HL-60 (cell line): ENCODE results near the gene CIC.

ENCODE experiments used
- DNase-seq, 2 experiments: peaks; one replicate each; pipeline ENCODE4 v3.0.0-alpha.2; 2010 to 2020; ENCODE audit warnings: low read depth in 1 of 2, low spot score in 1 of 2
- H3K27ac ChIP-seq: fragments of 250-450 bp; sonication (Bioruptor Pico); replicated peaks from 2 replicates; pipeline ENCODE4 v1.5.1; 2020; ENCODE audit warnings: mild to moderate bottlenecking, moderate library complexity
- H3K27me3 ChIP-seq: fragments of 250-450 bp; sonication (Bioruptor Pico); 2 replicates; pipeline ENCODE4 v1.5.1; 2021; ENCODE audit warnings: mild to moderate bottlenecking, moderate library complexity; ENCODE audit not compliant: insufficient read depth, poor library complexity, severe bottlenecking
- H3K4me3 ChIP-seq: replicated peaks from 2 replicates; pipeline ENCODE4 v1.5.1; 2011; ENCODE audit warnings: mild to moderate bottlenecking, control low read depth, low read length; ENCODE audit not compliant: insufficient read depth
- GABPA ChIP-seq: IDR thresholded peaks from 2 replicates; pipeline ENCODE4 v1.6.1; 2012; ENCODE audit warnings: low read depth
- POLR2AphosphoS5 ChIP-seq: IDR thresholded peaks from 2 replicates; pipeline ENCODE4 v1.6.1; 2012; ENCODE audit warnings: low read depth
- SPI1 ChIP-seq: IDR thresholded peaks from 2 replicates; pipeline ENCODE4 v1.6.1; 2012; ENCODE audit warnings: low read depth, mild to moderate bottlenecking, borderline replicate concordance
- TF ChIP-seq, protein P1 (sequence below): IDR thresholded peaks from one replicate; pipeline ENCODE4 v1.5.1; 2011; ENCODE audit warnings: low read length, control low read depth, inconsistent platforms; ENCODE audit not compliant: insufficient read depth
- TF ChIP-seq, protein P2 (sequence below): IDR thresholded peaks from 2 replicates; pipeline ENCODE4 v1.6.1; 2012; ENCODE audit warnings: low read depth; ENCODE audit not compliant: insufficient replicate concordance

Gene CIC

DNA sequence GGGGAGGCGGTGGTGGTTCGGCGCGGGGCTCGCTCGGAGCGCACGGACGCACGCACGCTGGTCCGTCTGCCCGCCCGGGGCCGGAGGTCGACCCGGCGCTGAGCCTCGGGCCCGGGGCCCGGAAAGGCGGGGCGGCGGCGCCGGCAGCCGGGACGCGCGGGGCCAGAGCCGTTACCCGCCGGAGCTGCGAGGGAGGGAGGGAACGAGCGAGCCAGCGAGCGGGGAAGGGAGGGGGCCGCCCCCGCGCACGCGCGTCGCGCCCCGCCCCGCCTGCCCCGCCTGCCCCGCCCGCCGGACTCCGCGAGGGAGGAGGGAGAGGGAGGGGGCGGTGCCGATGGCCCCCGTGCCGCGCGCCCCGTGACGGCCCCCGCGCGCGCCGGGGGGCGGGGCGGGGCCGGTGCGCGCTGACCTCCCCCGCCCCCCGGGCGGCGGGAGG lies 15.0 kb downstream of the CIC start:
- DNase-seq, result peak in 1 of 2 experiments; percentile 64
- Histone ChIP-seq H3K4me3 (no peak overlapping the region; the same call in 1 of the 2 replicates), H3K27ac (no peak overlapping the region), H3K27me3 (no peaks in the 10 kb centered on the region)
- no peak for TF ChIP-seq GABPA

DNA sequence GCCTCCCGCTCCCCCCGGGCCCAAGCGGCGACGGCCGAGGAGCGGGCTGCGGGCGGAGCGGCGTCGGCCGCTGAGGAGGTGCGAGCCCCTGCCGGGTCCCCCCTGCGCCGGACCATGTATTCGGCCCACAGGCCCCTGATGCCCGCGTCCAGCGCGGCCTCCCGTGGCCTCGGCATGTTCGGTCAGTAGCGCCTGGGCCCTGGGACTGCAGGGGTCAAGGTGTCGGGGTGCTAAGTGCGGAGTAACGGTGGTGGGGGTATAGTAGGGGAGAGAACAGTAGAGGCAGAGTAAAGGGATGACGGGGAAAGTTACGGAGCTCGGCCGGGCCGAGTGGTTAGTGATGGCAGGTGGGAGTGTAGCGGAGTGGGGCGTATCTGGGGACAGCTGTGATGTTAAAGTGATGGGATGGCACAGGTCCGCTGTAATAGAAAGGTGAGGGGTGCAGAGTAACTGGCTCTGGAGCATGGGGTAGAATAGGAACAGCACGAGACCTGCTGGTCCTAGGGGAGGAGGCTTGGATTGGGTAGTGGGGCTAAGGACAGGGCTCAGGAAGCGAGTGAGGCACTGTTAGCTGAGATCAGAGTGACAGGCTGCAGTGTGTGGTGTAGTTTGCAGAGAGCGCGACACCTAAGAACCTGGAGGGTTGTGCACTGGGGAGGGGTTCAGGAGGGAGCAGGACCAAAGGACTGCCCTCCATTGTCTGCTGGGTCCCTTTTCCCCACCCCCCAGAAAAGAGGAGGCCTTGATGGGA lies 15.7 kb downstream of the CIC start:
- no peaks in the 10 kb centered on the region for H3K27me3 ChIP-seq
- no peak overlapping the region for H3K27ac ChIP-seq
- H3K4me3 ChIP-seq, result peak overlapping the region; percentile 53
- peak in 1 of 2 experiments; percentile 4 for DNase-seq
- TF ChIP-seq POLR2AphosphoS5 (no peak), GABPA (no peak)

DNA sequence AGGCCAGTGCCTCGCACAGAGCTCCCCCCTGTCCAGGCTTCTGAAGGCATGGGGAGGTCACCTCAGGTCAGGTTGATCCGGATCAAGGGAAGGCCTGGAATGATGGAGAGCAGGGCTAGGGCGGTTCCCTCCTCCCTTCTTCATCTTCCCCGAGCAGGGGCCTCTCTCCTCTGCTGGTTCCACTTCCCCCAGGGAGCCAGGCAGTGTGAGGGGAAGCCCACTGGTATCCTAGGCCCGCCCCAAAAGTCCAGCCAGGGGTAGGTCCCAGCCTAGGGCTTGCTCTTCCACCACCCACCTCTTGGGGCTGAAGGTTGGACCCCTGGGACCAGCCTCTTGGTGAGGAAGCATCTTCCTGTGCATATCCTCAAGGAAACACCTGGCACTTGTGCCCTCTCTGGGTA lies 16.5 kb downstream of the CIC start:
- TF ChIP-seq, protein P1, sequence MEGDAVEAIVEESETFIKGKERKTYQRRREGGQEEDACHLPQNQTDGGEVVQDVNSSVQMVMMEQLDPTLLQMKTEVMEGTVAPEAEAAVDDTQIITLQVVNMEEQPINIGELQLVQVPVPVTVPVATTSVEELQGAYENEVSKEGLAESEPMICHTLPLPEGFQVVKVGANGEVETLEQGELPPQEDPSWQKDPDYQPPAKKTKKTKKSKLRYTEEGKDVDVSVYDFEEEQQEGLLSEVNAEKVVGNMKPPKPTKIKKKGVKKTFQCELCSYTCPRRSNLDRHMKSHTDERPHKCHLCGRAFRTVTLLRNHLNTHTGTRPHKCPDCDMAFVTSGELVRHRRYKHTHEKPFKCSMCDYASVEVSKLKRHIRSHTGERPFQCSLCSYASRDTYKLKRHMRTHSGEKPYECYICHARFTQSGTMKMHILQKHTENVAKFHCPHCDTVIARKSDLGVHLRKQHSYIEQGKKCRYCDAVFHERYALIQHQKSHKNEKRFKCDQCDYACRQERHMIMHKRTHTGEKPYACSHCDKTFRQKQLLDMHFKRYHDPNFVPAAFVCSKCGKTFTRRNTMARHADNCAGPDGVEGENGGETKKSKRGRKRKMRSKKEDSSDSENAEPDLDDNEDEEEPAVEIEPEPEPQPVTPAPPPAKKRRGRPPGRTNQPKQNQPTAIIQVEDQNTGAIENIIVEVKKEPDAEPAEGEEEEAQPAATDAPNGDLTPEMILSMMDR, result no peak
- TF ChIP-seq SPI1 (no peak), GABPA (no peak), POLR2AphosphoS5 (no peak)
- TF ChIP-seq, protein P2, sequence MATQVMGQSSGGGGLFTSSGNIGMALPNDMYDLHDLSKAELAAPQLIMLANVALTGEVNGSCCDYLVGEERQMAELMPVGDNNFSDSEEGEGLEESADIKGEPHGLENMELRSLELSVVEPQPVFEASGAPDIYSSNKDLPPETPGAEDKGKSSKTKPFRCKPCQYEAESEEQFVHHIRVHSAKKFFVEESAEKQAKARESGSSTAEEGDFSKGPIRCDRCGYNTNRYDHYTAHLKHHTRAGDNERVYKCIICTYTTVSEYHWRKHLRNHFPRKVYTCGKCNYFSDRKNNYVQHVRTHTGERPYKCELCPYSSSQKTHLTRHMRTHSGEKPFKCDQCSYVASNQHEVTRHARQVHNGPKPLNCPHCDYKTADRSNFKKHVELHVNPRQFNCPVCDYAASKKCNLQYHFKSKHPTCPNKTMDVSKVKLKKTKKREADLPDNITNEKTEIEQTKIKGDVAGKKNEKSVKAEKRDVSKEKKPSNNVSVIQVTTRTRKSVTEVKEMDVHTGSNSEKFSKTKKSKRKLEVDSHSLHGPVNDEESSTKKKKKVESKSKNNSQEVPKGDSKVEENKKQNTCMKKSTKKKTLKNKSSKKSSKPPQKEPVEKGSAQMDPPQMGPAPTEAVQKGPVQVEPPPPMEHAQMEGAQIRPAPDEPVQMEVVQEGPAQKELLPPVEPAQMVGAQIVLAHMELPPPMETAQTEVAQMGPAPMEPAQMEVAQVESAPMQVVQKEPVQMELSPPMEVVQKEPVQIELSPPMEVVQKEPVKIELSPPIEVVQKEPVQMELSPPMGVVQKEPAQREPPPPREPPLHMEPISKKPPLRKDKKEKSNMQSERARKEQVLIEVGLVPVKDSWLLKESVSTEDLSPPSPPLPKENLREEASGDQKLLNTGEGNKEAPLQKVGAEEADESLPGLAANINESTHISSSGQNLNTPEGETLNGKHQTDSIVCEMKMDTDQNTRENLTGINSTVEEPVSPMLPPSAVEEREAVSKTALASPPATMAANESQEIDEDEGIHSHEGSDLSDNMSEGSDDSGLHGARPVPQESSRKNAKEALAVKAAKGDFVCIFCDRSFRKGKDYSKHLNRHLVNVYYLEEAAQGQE, result no peak
- Histone ChIP-seq H3K27me3 (no peaks in the 10 kb centered on the region), H3K27ac (no peak overlapping the region), H3K4me3 (no peak overlapping the region)
- no peak for DNase-seq

DNA sequence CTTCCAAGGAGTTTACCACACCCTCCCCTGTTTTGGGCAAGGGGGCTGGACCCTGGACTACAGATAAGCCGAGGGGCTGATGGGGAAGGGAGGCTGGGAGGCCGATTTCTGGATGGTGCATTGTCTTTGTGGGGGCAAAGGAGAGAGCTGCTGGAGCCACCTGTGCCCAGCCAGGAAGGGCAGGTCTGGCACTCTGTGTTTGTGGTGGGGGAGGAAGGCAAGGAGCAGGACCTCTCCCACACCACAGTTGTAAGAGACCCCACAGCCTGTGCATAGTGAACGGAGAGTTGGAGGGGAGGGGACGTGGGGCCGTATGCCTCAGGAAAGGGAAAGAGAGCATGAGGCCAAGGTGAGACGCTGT lies 16.9 kb downstream of the CIC start:
- no peak overlapping the region for H3K4me3 ChIP-seq
- TF ChIP-seq POLR2AphosphoS5, result no peak
- TF ChIP-seq, protein P1, result no peak
- TF ChIP-seq, protein P2, result no peak
- no peak for TF ChIP-seq SPI1
- TF ChIP-seq GABPA, result no peak
- H3K27me3 ChIP-seq, result no peaks in the 10 kb centered on the region
- no peak for DNase-seq
- no peak overlapping the region for H3K27ac ChIP-seq
